Astrocyte (in vitro differentiated cells and primary cell): ENCODE results near the gene RFX8. TPM values are rescaled to one million over a fixed set of nuclear protein-coding genes. Genes with fewer than 3 reads are reported as not detected.

Experiments used
- DNase-seq: peaks from one replicate; pipeline ENCODE4 v3.0.0-alpha.2; 2010; ENCODE audit warnings: low read depth
- FAIRE-seq: peaks from 2 replicates; lab custom pipeline; 2011; peaks lifted over from hg19 to GRCh38; lab: Jason Lieb, UNC
- H2AFZ ChIP-seq: 2 replicates; pipeline ENCODE4 v1.6.0; 2012; ENCODE audit warnings: low read depth, low read length, inconsistent platforms
- H3K27ac ChIP-seq: 2 replicates; pipeline ENCODE4 v1.5.1; 2011; ENCODE audit warnings: low read depth, low read length, inconsistent platforms
- H3K27me3 ChIP-seq: 2 replicates; pipeline ENCODE4 v1.6.0; 2011; ENCODE audit warnings: low read length, inconsistent platforms; ENCODE audit not compliant: insufficient read depth
- H3K36me3 ChIP-seq: 2 replicates; pipeline ENCODE4 v1.5.1; 2011; ENCODE audit warnings: low read length, inconsistent platforms; ENCODE audit not compliant: insufficient read depth
- H3K4me1 ChIP-seq: 2 replicates; pipeline ENCODE4 v1.5.1; 2011; ENCODE audit warnings: low read length, inconsistent platforms; ENCODE audit not compliant: insufficient read depth
- H3K4me2 ChIP-seq: 2 replicates; pipeline ENCODE4 v1.6.0; 2012; ENCODE audit warnings: low read length, inconsistent platforms
- H3K4me3 ChIP-seq: 2 replicates; pipeline ENCODE4 v1.5.1; 2011; ENCODE audit warnings: low read depth, mild to moderate bottlenecking, low read length, inconsistent platforms; ENCODE audit not compliant: insufficient read depth
- H3K79me2 ChIP-seq: 2 replicates; pipeline ENCODE4 v1.6.0; 2012; ENCODE audit warnings: mild to moderate bottlenecking, low read length, inconsistent platforms; ENCODE audit not compliant: insufficient read depth
- H3K9ac ChIP-seq: 2 replicates; pipeline ENCODE4 v1.6.0; 2012; ENCODE audit warnings: mild to moderate bottlenecking, low read length, inconsistent platforms
- H3K9me3 ChIP-seq: 2 replicates; pipeline ENCODE4 v1.5.1; 2012; ENCODE audit warnings: low read depth, mild to moderate bottlenecking, low read length, inconsistent platforms; ENCODE audit not compliant: insufficient read depth
- H4K20me1 ChIP-seq: 2 replicates; pipeline ENCODE4 v1.6.0; 2012; ENCODE audit warnings: low read length, inconsistent platforms; ENCODE audit not compliant: insufficient read depth
- H3K27ac Mint-ChIP-seq: one replicate; pipeline ENCODE4 v1.8.0; 2021; ENCODE audit warnings: mild to moderate bottlenecking, mixed read lengths; ENCODE audit not compliant: unreplicated experiment
- H3K27me3 Mint-ChIP-seq: one replicate; pipeline ENCODE4 v1.8.0; 2021; ENCODE audit warnings: low read depth, mixed read lengths; ENCODE audit not compliant: unreplicated experiment
- H3K36me3 Mint-ChIP-seq: one replicate; pipeline ENCODE4 v1.8.0; 2021; ENCODE audit warnings: low read depth, mixed read lengths; ENCODE audit not compliant: unreplicated experiment
- H3K4me1 Mint-ChIP-seq: one replicate; pipeline ENCODE4 v1.8.0; 2021; ENCODE audit warnings: low read depth, mixed read lengths; ENCODE audit not compliant: unreplicated experiment
- H3K4me3 Mint-ChIP-seq: one replicate; pipeline ENCODE4 v1.8.0; 2021; ENCODE audit warnings: mild to moderate bottlenecking, moderate library complexity, mixed read lengths; ENCODE audit not compliant: unreplicated experiment
- H3K9me3 Mint-ChIP-seq: one replicate; pipeline ENCODE4 v1.8.0; 2021; ENCODE audit warnings: mild to moderate bottlenecking, mixed read lengths; ENCODE audit not compliant: unreplicated experiment
- EZH2 ChIP-seq: IDR thresholded peaks from 2 replicates; pipeline ENCODE4 v1.6.1; 2012; ENCODE audit warnings: mild to moderate bottlenecking, low read length, inconsistent platforms; ENCODE audit not compliant: insufficient read depth
- total RNA-seq: library from RNA; stranded (reverse); gene quantifications from 2 replicates; pipeline ENCODE4 v1.2.1, GENCODE V29; 2021
- TF ChIP-seq, protein P1 (sequence below): IDR thresholded peaks from 2 replicates; pipeline ENCODE4 v1.5.1; 2011; ENCODE audit warnings: low read depth, mild to moderate bottlenecking, inconsistent platforms, low read length, moderate library complexity; ENCODE audit not compliant: insufficient read depth

The RFX8 gene
- total RNA-seq, 1 donor from 2014 or later, result not detected

DNA sequence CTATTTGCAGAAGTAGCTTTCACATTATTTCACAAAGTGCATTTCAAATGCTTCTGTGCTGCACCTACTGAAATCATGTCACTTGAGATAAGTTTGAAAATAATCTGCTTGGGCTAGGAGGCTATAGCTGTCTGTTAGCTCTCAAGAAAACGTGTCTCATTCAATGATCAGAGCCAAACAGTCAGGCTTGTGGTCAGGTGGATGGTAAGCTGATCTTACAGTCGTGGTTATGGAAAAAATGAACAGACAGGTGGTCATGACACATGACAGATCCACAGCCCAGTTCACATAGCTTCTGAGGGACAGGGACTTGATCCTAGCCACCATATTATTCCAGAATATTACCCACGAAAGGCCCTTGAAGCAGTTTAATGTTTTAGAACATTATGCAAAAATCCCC lies 26.5 kb upstream of the RFX8 start:
- no peak overlapping the region for H3K4me3 Mint-ChIP-seq
- H3K9me3 ChIP-seq, result no peaks in the 10 kb centered on the region
- no peak overlapping the region for H3K4me3 ChIP-seq
- H3K27ac ChIP-seq, result no peak overlapping the region
- TF ChIP-seq EZH2, result no peak
- TF ChIP-seq, protein P1, sequence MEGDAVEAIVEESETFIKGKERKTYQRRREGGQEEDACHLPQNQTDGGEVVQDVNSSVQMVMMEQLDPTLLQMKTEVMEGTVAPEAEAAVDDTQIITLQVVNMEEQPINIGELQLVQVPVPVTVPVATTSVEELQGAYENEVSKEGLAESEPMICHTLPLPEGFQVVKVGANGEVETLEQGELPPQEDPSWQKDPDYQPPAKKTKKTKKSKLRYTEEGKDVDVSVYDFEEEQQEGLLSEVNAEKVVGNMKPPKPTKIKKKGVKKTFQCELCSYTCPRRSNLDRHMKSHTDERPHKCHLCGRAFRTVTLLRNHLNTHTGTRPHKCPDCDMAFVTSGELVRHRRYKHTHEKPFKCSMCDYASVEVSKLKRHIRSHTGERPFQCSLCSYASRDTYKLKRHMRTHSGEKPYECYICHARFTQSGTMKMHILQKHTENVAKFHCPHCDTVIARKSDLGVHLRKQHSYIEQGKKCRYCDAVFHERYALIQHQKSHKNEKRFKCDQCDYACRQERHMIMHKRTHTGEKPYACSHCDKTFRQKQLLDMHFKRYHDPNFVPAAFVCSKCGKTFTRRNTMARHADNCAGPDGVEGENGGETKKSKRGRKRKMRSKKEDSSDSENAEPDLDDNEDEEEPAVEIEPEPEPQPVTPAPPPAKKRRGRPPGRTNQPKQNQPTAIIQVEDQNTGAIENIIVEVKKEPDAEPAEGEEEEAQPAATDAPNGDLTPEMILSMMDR, result no peak
- FAIRE-seq (no peak), DNase-seq (peak; percentile 62)
- H3K9ac ChIP-seq, result no peak overlapping the region
- H3K4me2 ChIP-seq, result no peak overlapping the region
- peaks cover 18% of the 10 kb centered on the region for H3K27me3 Mint-ChIP-seq
- no peak overlapping the region for H3K27ac Mint-ChIP-seq
- no peak overlapping the region for H2AFZ ChIP-seq
- H4K20me1 ChIP-seq, result no peaks in the 10 kb centered on the region
- H3K27me3 ChIP-seq, result no peaks in the 10 kb centered on the region
- H3K36me3 ChIP-seq, result no peaks in the 10 kb centered on the region
- H3K79me2 ChIP-seq, result no peaks in the 10 kb centered on the region
- no peaks in the 10 kb centered on the region for H3K9me3 Mint-ChIP-seq
- H3K4me1 ChIP-seq, result no peaks in the 10 kb centered on the region
- H3K36me3 Mint-ChIP-seq, result no peaks in the 10 kb centered on the region
- peaks cover 17% of the 10 kb centered on the region for H3K4me1 Mint-ChIP-seq

DNA sequence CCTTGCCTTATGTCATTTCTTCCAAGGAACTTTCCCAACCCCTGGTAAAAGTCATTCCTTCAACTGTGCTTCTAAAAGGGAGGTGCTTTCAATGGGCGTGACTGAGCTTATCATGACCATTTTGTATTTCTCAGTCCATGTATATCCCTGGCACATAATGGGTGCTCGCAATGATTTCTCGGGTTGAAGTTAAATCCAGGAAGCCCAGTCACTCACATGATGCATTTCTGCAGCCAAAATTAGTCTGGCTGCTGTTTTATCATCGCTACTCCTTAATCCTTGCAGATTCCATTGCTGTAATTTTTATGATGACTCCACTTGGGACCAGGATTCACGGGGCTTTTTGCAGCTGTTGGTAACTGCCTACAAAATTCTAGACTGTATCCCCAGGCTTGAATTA lies 25.9 kb upstream of the RFX8 start:
- H3K9ac ChIP-seq, result no peak overlapping the region
- no peak overlapping the region for H3K4me3 Mint-ChIP-seq

DNA sequence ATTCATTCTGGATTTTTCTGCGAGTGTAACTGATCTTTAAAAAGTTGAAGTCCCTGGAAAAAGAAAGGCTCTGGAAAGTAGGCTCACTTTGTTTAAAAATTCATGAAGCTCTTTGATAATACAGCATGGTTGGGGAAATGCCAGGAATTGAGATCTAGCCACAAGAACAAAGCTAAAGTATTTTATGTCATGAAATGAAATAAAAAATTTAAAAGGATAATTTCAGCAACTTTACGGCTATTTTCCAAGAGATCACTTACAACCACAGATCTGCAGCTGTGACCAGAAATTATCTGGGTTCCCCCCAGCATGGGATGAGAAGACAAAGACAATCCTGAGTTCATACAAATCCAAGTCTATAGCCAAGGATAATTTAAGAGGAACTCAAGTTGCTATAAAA lies 25.3 kb upstream of the RFX8 start:
- Histone ChIP-seq H2AFZ (no peak overlapping the region), H3K27ac (no peak overlapping the region), H3K79me2 (no peaks in the 10 kb centered on the region), H3K9ac (no peak overlapping the region), H3K4me1 (no peaks in the 10 kb centered on the region), H3K36me3 (no peaks in the 10 kb centered on the region), H3K4me3 (no peak overlapping the region), H3K9me3 (no peaks in the 10 kb centered on the region), H4K20me1 (no peaks in the 10 kb centered on the region), H3K27me3 (no peaks in the 10 kb centered on the region), H3K4me2 (no peak overlapping the region)
- Mint-ChIP-seq H3K4me1 (peaks cover 17% of the 10 kb centered on the region), H3K27me3 (peaks cover 15% of the 10 kb centered on the region), H3K9me3 (no peaks in the 10 kb centered on the region), H3K27ac (no peak overlapping the region), H3K36me3 (no peaks in the 10 kb centered on the region), H3K4me3 (no peak overlapping the region)
- FAIRE-seq, result no peak
- peak; percentile 75 for DNase-seq
- TF ChIP-seq EZH2, result no peak
- TF ChIP-seq, protein P1, result no peak

More for the DNA sequence above, 25.9 kb upstream of the RFX8 start:
- H3K79me2 ChIP-seq, result no peaks in the 10 kb centered on the region
- H3K9me3 ChIP-seq, result no peaks in the 10 kb centered on the region
- no peak overlapping the region for H3K4me2 ChIP-seq
- H2AFZ ChIP-seq, result no peak overlapping the region
- no peak overlapping the region for H3K4me3 ChIP-seq
- no peak overlapping the region for H3K27ac ChIP-seq
- H3K4me1 ChIP-seq, result no peaks in the 10 kb centered on the region
- Mint-ChIP-seq H3K27ac (no peak overlapping the region), H3K36me3 (no peaks in the 10 kb centered on the region), H3K27me3 (peaks cover 15% of the 10 kb centered on the region), H3K4me1 (peaks cover 17% of the 10 kb centered on the region), H3K9me3 (no peaks in the 10 kb centered on the region)
- H3K36me3 ChIP-seq, result no peaks in the 10 kb centered on the region
- H4K20me1 ChIP-seq, result no peaks in the 10 kb centered on the region
- no peak for DNase-seq
- TF ChIP-seq, protein P1, result no peak
- TF ChIP-seq EZH2, result no peak
- no peaks in the 10 kb centered on the region for H3K27me3 ChIP-seq
- FAIRE-seq, result no peak
